Type B pancreatic cell (in vitro differentiated cells): ENCODE data around the gene TCN1. TPM values are rescaled to one million over a fixed set of nuclear protein-coding genes. Genes with fewer than 3 reads are reported as not detected.
"Not testable (repeated sequence)": the region's sequence is repeated elsewhere in the genome, so short reads cannot be mapped to it uniquely, and the experiment has no call there.

Experiments
- DNase-seq: peaks from one replicate; pipeline ENCODE4 v3.0.0; 2021; ENCODE audit warnings: mixed read lengths; ENCODE audit not compliant: unreplicated experiment; ENCODE audit errors: extremely low spot score
- H3K27ac Mint-ChIP-seq: 2 replicates; pipeline ENCODE4 v1.8.0; 2021; ENCODE audit warnings: mild to moderate bottlenecking, mixed read lengths
- H3K27me3 Mint-ChIP-seq: 2 replicates; pipeline ENCODE4 v1.8.0; 2021; ENCODE audit warnings: mixed read lengths
- H3K36me3 Mint-ChIP-seq: 2 replicates; pipeline ENCODE4 v1.8.0; 2021; ENCODE audit warnings: mixed read lengths
- H3K4me1 Mint-ChIP-seq: one replicate; pipeline ENCODE4 v1.8.0; 2021; ENCODE audit warnings: mixed read lengths; ENCODE audit not compliant: unreplicated experiment
- H3K4me3 Mint-ChIP-seq: 2 replicates; pipeline ENCODE4 v1.8.0; 2021; ENCODE audit warnings: mild to moderate bottlenecking, mixed read lengths
- H3K9me3 Mint-ChIP-seq: 2 replicates; pipeline ENCODE4 v1.8.0; 2021; ENCODE audit warnings: mixed read lengths
- long read RNA-seq: library from polyadenylated mRNA; unstranded; transcript quantifications from one replicate; pipeline ENCODE4 v2.0.0, GENCODE V29; 2020
- total RNA-seq: library from RNA; stranded (reverse); gene quantifications from 2 replicates; pipeline ENCODE4 v1.2.1, GENCODE V29; 2021; ENCODE audit warnings: low replicate concordance
- TF ChIP-seq, protein P1 (sequence below): fragments of 200-600 bp; sonication (generic); conservative IDR thresholded peaks from 2 replicates; pipeline ENCODE4 v1.5.0; 2021; ENCODE audit warnings: antibody characterized with exemption, mild to moderate bottlenecking

TCN1 gene, protein sequence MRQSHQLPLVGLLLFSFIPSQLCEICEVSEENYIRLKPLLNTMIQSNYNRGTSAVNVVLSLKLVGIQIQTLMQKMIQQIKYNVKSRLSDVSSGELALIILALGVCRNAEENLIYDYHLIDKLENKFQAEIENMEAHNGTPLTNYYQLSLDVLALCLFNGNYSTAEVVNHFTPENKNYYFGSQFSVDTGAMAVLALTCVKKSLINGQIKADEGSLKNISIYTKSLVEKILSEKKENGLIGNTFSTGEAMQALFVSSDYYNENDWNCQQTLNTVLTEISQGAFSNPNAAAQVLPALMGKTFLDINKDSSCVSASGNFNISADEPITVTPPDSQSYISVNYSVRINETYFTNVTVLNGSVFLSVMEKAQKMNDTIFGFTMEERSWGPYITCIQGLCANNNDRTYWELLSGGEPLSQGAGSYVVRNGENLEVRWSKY
- 19.3 and 269 TPM in 2 replicates for total RNA-seq
- long read RNA-seq, transcript TCN1-201 (9 exons, 1,582 nt) = major isoform, 109 of 112 reads
- long read RNA-seq, partial matches to known transcripts = 0 of 112 reads
- long read RNA-seq, other reads (novel, unspliced or antisense) = 3 of 112 reads

DNA sequence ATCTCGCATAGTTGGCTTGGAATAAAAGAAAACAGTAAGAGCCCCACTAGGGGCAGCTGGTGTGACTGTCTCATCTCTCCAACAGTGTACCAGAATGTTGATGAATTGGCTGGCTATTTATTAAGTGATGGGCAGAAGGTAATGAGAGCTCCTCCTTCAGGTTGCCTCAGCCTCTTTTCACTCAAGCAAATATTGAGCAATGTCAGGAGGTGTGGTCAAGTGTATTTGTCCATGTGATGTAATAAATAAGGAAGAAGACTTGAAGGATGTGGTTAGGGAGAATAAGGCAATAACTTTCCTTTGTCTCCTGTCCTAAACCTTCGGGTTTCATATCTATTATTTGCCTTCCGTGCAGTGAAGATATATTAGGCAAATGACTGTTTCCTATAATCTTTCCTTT, at the start of gene TCN1:
TSS of gene TCN1 (minus strand) at position 91 of the 400 bp plus-strand sequence. CDS start at position 74, 17 bp downstream.
- Mint-ChIP-seq H3K36me3 (no peaks in the 10 kb centered on the region), H3K27ac (no peak within 1 kb of the TSS), H3K9me3 (no peaks in the 10 kb centered on the region), H3K4me3 (no peak within 1 kb of the TSS), H3K4me1 (no peaks in the 10 kb centered on the region), H3K27me3 (no peaks in the 10 kb centered on the region)
- no peak for DNase-seq
- TF ChIP-seq, protein P1, sequence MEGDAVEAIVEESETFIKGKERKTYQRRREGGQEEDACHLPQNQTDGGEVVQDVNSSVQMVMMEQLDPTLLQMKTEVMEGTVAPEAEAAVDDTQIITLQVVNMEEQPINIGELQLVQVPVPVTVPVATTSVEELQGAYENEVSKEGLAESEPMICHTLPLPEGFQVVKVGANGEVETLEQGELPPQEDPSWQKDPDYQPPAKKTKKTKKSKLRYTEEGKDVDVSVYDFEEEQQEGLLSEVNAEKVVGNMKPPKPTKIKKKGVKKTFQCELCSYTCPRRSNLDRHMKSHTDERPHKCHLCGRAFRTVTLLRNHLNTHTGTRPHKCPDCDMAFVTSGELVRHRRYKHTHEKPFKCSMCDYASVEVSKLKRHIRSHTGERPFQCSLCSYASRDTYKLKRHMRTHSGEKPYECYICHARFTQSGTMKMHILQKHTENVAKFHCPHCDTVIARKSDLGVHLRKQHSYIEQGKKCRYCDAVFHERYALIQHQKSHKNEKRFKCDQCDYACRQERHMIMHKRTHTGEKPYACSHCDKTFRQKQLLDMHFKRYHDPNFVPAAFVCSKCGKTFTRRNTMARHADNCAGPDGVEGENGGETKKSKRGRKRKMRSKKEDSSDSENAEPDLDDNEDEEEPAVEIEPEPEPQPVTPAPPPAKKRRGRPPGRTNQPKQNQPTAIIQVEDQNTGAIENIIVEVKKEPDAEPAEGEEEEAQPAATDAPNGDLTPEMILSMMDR = no peak

DNA sequence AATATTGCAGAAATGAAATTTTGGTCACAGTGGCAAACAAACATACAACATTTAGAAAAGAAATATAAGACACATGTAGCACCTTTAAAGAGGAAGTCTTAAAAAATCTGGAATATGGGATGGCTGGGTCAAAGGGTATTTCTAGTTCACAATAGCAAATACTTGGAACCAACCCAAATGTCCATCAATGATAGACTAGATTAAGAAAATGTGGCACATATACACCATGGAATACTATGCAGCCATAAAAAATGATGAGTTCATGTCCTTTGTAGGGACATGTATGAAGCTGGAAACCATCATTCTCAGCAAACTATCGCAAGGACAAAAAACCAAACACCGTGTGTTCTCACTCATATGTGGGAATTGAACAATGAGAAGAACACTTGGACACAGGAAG, 37.3 kb upstream of the TCN1 start:
- H3K4me1 Mint-ChIP-seq, H3K36me3 Mint-ChIP-seq, H3K4me3 Mint-ChIP-seq, H3K27me3 Mint-ChIP-seq, H3K9me3 Mint-ChIP-seq, H3K27ac Mint-ChIP-seq, DNase-seq: not testable (repeated sequence)

DNA sequence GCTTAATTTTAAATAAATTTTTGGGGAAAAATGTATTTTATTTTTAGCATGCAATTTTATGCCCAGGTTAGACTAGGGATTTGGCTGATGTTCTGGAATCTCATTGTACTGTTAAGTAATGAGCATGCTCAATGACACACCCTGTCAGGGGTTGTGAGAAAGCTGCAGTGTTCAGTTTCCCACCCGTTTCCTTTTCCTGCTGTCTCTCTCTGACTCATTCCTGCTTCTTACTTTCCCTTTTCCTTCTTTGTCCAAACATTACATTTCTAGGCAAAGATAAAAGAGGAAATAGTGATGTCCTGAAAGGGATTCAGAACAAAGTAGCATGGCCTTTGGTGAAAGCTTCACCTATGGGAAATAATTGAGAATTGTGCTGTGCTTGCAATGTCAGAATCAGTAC, 35.0 kb upstream of the TCN1 start:
- no peaks in the 10 kb centered on the region for H3K36me3 Mint-ChIP-seq
- H3K9me3 Mint-ChIP-seq = no peaks in the 10 kb centered on the region
- no peaks in the 10 kb centered on the region for H3K4me1 Mint-ChIP-seq
- TF ChIP-seq, protein P1 = no peak
- H3K27ac Mint-ChIP-seq = no peak overlapping the region
- H3K4me3 Mint-ChIP-seq = no peak overlapping the region
- H3K27me3 Mint-ChIP-seq = no peaks in the 10 kb centered on the region
- DNase-seq = no peak

DNA sequence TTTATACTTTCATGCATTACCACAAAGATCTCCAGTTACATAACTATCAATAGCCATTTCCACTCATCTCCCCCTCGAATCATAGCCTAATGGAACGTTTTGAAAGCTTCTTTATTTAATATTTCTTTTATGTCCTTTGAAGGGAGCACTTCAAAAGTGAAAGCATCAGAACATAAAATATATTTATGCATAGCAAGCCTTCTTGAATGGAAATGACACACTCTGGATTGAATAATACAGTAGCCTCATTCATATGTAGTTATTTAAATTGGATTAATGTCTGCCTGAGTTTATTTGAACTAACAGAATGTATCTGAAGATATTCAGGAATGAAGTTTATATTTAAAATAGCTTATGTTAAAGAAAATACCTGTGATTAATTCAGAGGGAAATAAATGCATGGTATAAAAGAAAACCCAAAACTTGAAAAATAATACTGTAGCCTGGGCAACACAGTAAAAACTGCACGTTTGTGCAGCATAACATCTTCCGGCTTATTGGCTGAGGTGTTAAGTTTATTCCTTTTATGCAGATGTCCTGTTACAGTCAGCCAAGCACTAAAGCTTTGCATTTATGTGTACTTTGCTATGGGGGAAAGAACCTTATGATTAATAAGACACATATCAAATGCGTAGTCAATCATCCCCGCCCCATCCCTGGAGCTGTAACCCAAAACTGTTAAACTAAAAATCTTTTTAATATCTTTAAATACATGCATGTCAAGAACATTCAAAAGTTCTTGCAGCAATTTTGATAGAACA, 34.3 kb upstream of the TCN1 start:
- Mint-ChIP-seq H3K27me3 (no peaks in the 10 kb centered on the region), H3K4me3 (no peak overlapping the region), H3K4me1 (no peaks in the 10 kb centered on the region), H3K9me3 (no peaks in the 10 kb centered on the region), H3K36me3 (no peaks in the 10 kb centered on the region), H3K27ac (no peak overlapping the region)
- no peak for DNase-seq
- TF ChIP-seq, protein P1 = no peak

DNA sequence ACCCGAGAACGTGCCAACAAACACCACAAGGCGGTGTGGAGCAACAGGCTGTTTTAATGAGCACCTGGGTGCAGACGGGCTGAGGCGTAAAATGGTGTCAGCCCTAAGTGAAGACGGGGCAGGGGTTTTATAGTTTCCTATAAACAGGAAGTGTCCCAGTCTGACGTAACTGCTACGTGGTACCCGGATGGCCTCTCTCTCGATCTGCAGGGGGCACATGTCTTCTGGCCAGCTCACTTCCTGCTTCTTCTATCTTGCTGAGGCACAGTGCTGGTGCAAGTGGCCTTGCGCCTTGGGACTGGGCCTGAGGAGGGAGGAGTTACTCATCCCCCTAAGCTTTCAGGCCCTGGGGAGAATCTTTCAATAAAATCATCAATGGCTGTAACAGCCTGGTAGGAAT, 33.2 kb upstream of the TCN1 start:
- no peak for DNase-seq
- TF ChIP-seq, protein P1 = no peak
- Mint-ChIP-seq H3K4me1 (no peaks in the 10 kb centered on the region), H3K27me3 (no peaks in the 10 kb centered on the region), H3K27ac (no peak overlapping the region), H3K36me3 (no peaks in the 10 kb centered on the region), H3K9me3 (no peaks in the 10 kb centered on the region), H3K4me3 (no peak overlapping the region)

DNA sequence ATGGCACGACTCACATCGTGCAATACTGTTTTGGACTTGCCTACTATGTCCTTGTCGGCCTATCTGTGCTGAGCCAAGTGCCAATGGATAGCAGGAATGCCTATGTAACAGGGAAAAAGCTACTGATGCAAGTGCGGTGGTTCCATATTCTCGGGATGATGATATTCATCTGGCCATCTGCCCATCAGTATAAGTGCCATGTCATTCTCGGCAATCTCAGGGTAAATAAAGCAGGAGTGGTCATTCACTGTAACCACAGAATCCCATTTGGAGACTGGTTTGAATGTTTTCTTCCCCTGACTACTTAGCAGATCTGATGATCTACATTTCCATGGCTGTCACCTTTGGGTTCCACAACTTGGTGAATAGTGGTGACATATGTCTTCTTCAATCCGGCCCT, 32.4 kb upstream of the TCN1 start:
- Mint-ChIP-seq H3K9me3 (no peaks in the 10 kb centered on the region), H3K27me3 (no peaks in the 10 kb centered on the region), H3K27ac (no peak overlapping the region), H3K36me3 (no peaks in the 10 kb centered on the region), H3K4me3 (no peak overlapping the region), H3K4me1 (no peaks in the 10 kb centered on the region)
- no peak for DNase-seq
- TF ChIP-seq, protein P1 = no peak
